Measurements from ENCODE around the gene ZBTB14. TPM values are rescaled to one million over a fixed set of nuclear protein-coding genes. Genes with fewer than 3 reads are reported as not detected.

The ZBTB14 gene
- total RNA-seq, 1 experiment from 2014 or later, result 15.5 TPM

DNA sequence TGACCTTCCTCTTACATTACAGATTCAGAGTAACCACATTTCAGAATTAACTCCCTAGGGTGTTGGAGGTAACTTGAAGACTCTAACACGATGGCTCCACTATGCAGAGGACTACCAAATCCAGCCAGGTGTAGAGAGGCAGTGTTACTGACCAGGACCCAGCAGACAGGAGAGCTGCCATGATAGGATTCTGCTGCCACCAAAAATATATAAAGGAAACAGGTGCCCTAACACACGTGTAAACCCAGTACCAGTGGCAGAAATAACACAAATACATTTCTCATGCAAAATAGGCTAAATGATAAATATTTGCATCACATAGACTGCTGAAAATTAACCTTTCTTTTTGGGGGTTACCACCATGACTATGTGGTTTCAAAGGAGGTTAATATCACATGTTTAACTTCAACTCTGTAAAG is 7.0 kb downstream of the ZBTB14 start:
- Mint-ChIP-seq H3K4me3 (no peak overlapping the region), H3K9me3 (no peaks in the 10 kb centered on the region), H3K4me1 (peaks cover 18 to 22% of the 10 kb centered on the region in 2 experiments), H3K27ac (peak overlapping the region in 1 of 3 experiments; percentile 85; a peak in 2 of 7 replicates), H3K36me3 (ENCODE audit: insufficient read depth in 1 of 3, low read depth in 3 of 3) (peaks cover 12 to 23% (median 21%) of the 10 kb centered on the region in 3 experiments; a peak in 6 of 7 replicates), H3K27me3 (ENCODE audit: low read depth) (no peaks in the 10 kb centered on the region)
- Histone ChIP-seq H3K18ac (ENCODE audit: insufficient read length, low read depth, low read length) (no peak overlapping the region), H3K79me2 (ENCODE audit: insufficient read depth, low read length) (no peaks in the 10 kb centered on the region), H3K4ac (ENCODE audit: low read depth, low read length) (no peak overlapping the region), H3K23me2 (ENCODE audit: insufficient read length, low read depth, low read length, poor library complexity, severe bottlenecking) (no peaks in the 10 kb centered on the region), H4K5ac (ENCODE audit: insufficient read length, low read depth, low read length) (no peak overlapping the region), H4K20me1 (ENCODE audit: control insufficient read depth, insufficient read depth, insufficient read length) (no peaks in the 10 kb centered on the region), H3K79me1 (ENCODE audit: insufficient read depth, low read depth, low read length, poor library complexity, severe bottlenecking) (no peaks in the 10 kb centered on the region), H2BK5ac (ENCODE audit: insufficient read length, low read length) (no peak overlapping the region), H3K9me3 (ENCODE audit: control insufficient read depth, low read depth, low read length) (no peaks in the 10 kb centered on the region), H4K91ac (ENCODE audit: insufficient read length, low read depth, low read length) (no peak overlapping the region), H3K23ac (ENCODE audit: insufficient read length, low read depth, low read length) (no peak overlapping the region), H2BK120ac (ENCODE audit: low read depth, low read length, poor library complexity, severe bottlenecking) (no peak overlapping the region), H2AFZ (ENCODE audit: low read length) (no peak overlapping the region), H2BK15ac (ENCODE audit: low read depth, low read length) (no peak overlapping the region), H2BK12ac (ENCODE audit: insufficient read length, low read depth, low read length) (no peak overlapping the region), H3K27me3 (ENCODE audit: insufficient read depth, low read length) (no peaks in the 10 kb centered on the region), H3T11ph (ENCODE audit: low read length) (no peak overlapping the region), H3K56ac (ENCODE audit: insufficient read length, low read depth, low read length) (no peak overlapping the region), H3K27ac (ENCODE audit: insufficient read length, low read depth, low read length) (no peak overlapping the region), H3K14ac (ENCODE audit: insufficient read depth, low read length) (no peak overlapping the region), H4K8ac (replicated peaks; ENCODE audit: insufficient read length, low read depth, low read length) (no peak overlapping the region), H3K4me1 (ENCODE audit: insufficient read depth, low read length) (no peaks in the 10 kb centered on the region; the same call in 1 of the 2 replicates), H2AK5ac (ENCODE audit: insufficient read length, low read length) (no peak overlapping the region), H3K4me2 (ENCODE audit: insufficient read depth, insufficient read length, low read length) (no peak overlapping the region), H3K9ac (ENCODE audit: extremely low read depth, insufficient read length, low read length) (no peak overlapping the region), H2BK20ac (ENCODE audit: low read depth, low read length, poor library complexity, severe bottlenecking) (no peak overlapping the region)
- no CpG with 5 or more reads among the region's 2 CpGs for WGBS (ENCODE audit: extremely low coverage, insufficient read length, low lambda C conversion rate)
- no peak for DNase-seq
- no peak for TF ChIP-seq CTCF (conservative IDR thresholded peaks at IDR 0.05)
